HepG2 (cell line): ENCODE measurements around the gene TLCD3B. TPM values are rescaled to one million over a fixed set of nuclear protein-coding genes. Genes with fewer than 3 reads are reported as not detected.

ENCODE experiments used
- AGO1 ChIP-seq: fragments of 200-400 bp; formaldehyde crosslinking; IDR thresholded peaks from 2 replicates; pipeline ENCODE4 v1.6.1; 2017; ENCODE audit warnings: mild to moderate bottlenecking, low read depth, low read length, moderate library complexity; ENCODE audit not compliant: poor library complexity, severe bottlenecking
- CHD2 ChIP-seq: IDR thresholded peaks from 2 replicates; pipeline ENCODE4 v1.6.1; 2011; ENCODE audit warnings: low read depth, low read length, improper control_type of control experiment
- DNMT1 ChIP-seq: sonication (generic); formaldehyde crosslinking; IDR thresholded peaks from 2 replicates; pipeline ENCODE4 v1.5.1; 2020; ENCODE audit warnings: mild to moderate bottlenecking, missing genetic modification reagents
- GATAD2A ChIP-seq: IDR thresholded peaks from 2 replicates; pipeline ENCODE4 v1.6.1; 2016
- GTF3A ChIP-seq: sonication (generic); formaldehyde crosslinking; conservative IDR thresholded peaks from 2 replicates; pipeline ENCODE4 v1.4.0; 2020; ENCODE audit warnings: mild to moderate bottlenecking, missing genetic modification reagents
- HDAC2 ChIP-seq: sonication (generic); formaldehyde crosslinking; IDR thresholded peaks from 2 replicates; pipeline ENCODE4 v1.4.0; 2020; ENCODE audit warnings: missing genetic modification reagents
- HIVEP1 ChIP-seq: sonication (generic); formaldehyde crosslinking; IDR thresholded peaks from 2 replicates; pipeline ENCODE4 v1.4.0; 2020; ENCODE audit warnings: mild to moderate bottlenecking, missing genetic modification reagents
- KDM5B ChIP-seq: sonication (generic); formaldehyde crosslinking; IDR thresholded peaks from 2 replicates; pipeline ENCODE4 v1.4.0; 2020; ENCODE audit warnings: missing genetic modification reagents, mild to moderate bottlenecking, borderline replicate concordance
- NFE2L2 ChIP-seq: fragments of 150-350 bp; IDR thresholded peaks from 2 replicates; pipeline ENCODE4 v1.6.1; 2014; ENCODE audit warnings: low read length
- POLR2A ChIP-seq, 2 experiments: IDR thresholded peaks; 2 replicates each; pipeline ENCODE4 v1.6.1; 2011; ENCODE audit warnings: low read depth in 2 of 2, low read length in 2 of 2, mild to moderate bottlenecking in 1 of 2, moderate library complexity in 1 of 2; ENCODE audit not compliant: insufficient read depth in 1 of 2
- REPIN1 ChIP-seq: sonication (generic); formaldehyde crosslinking; IDR thresholded peaks from 2 replicates; pipeline ENCODE4 v1.8.0; 2022; ENCODE audit warnings: missing genetic modification reagents, low read depth, mild to moderate bottlenecking, borderline replicate concordance
- RFXANK ChIP-seq: IDR thresholded peaks from 2 replicates; pipeline ENCODE4 v1.6.1; 2016
- SIN3B ChIP-seq: fragments of 150-350 bp; IDR thresholded peaks from 2 replicates; pipeline ENCODE4 v1.6.1; 2014; ENCODE audit warnings: low read length
- SKI ChIP-seq: fragments of 450-650 bp; IDR thresholded peaks from one replicate; pipeline ENCODE4 v1.6.1; 2018; ENCODE audit warnings: mild to moderate bottlenecking; ENCODE audit not compliant: partially characterized antibody
- SRSF4 ChIP-seq: fragments of 200-400 bp; formaldehyde crosslinking; IDR thresholded peaks from one replicate; pipeline ENCODE4 v1.6.1; 2018; ENCODE audit warnings: mild to moderate bottlenecking, low read depth, low read length, moderate library complexity; ENCODE audit not compliant: poor library complexity, severe bottlenecking
- TCF7 ChIP-seq: sonication (generic); IDR thresholded peaks from 2 replicates; pipeline ENCODE4 v1.6.1; 2016; ENCODE audit warnings: antibody characterized with exemption, low read depth
- TFDP1 ChIP-seq: IDR thresholded peaks from 2 replicates; pipeline ENCODE4 v1.6.1; 2016; ENCODE audit warnings: missing compliant biosample characterization, missing genetic modification reagents, borderline replicate concordance
- TRIM24 ChIP-seq: sonication (generic); formaldehyde crosslinking; IDR thresholded peaks from 2 replicates; pipeline ENCODE4 v1.8.0; 2022; ENCODE audit warnings: mild to moderate bottlenecking, missing genetic modification reagents
- XRCC5 ChIP-seq: fragments of 200-400 bp; formaldehyde crosslinking; optimal IDR thresholded peaks from 2 replicates; pipeline ENCODE3; 2017; ENCODE audit warnings: mild to moderate bottlenecking, low read length
- ZBTB7B ChIP-seq: sonication (generic); formaldehyde crosslinking; IDR thresholded peaks from 2 replicates; pipeline ENCODE4 v1.4.0; 2020; ENCODE audit warnings: missing genetic modification reagents
- ZC3H13 ChIP-seq: sonication (generic); formaldehyde crosslinking; IDR thresholded peaks from 2 replicates; pipeline ENCODE4 v1.8.1; 2023; ENCODE audit warnings: mild to moderate bottlenecking, missing genetic modification reagents, moderate library complexity
- ZFP36L1 ChIP-seq: sonication (generic); formaldehyde crosslinking; IDR thresholded peaks from 2 replicates; pipeline ENCODE4 v1.8.0; 2022; ENCODE audit warnings: mild to moderate bottlenecking, missing genetic modification reagents, moderate library complexity
- ZMAT5 ChIP-seq: sonication (generic); formaldehyde crosslinking; IDR thresholded peaks from 2 replicates; pipeline ENCODE4 v1.5.0; 2020; ENCODE audit warnings: mild to moderate bottlenecking, low read depth, missing genetic modification reagents, borderline replicate concordance
- ZNF317 ChIP-seq: sonication (generic); formaldehyde crosslinking; IDR thresholded peaks from 2 replicates; pipeline ENCODE4 v1.5.0; 2020; ENCODE audit warnings: mild to moderate bottlenecking, missing genetic modification reagents
- ZNF333 ChIP-seq: sonication (generic); formaldehyde crosslinking; IDR thresholded peaks from 2 replicates; pipeline ENCODE4 v1.4.0; 2020; ENCODE audit warnings: mild to moderate bottlenecking, missing genetic modification reagents, borderline replicate concordance
- ZNF619 ChIP-seq: sonication (generic); formaldehyde crosslinking; IDR thresholded peaks from 2 replicates; pipeline ENCODE4 v1.4.0; 2020; ENCODE audit warnings: mild to moderate bottlenecking, missing genetic modification reagents
- ZNF652 ChIP-seq: IDR thresholded peaks from 2 replicates; pipeline ENCODE4 v1.6.1; 2016; ENCODE audit warnings: low read depth, borderline replicate concordance
- ZNF704 ChIP-seq: sonication (generic); formaldehyde crosslinking; IDR thresholded peaks from 2 replicates; pipeline ENCODE4 v1.8.1; 2023; ENCODE audit warnings: mild to moderate bottlenecking, inconsistent platforms, moderate library complexity, missing genetic modification reagents, borderline replicate concordance
- ZNF773 ChIP-seq: sonication (generic); formaldehyde crosslinking; IDR thresholded peaks from 2 replicates; pipeline ENCODE4 v1.4.0; 2020; ENCODE audit warnings: missing genetic modification reagents, borderline replicate concordance
- ZSCAN31 ChIP-seq: sonication (generic); formaldehyde crosslinking; IDR thresholded peaks from 2 replicates; pipeline ENCODE4 v1.5.0; 2020; ENCODE audit warnings: low read depth, mild to moderate bottlenecking, missing genetic modification reagents
- polyA plus RNA-seq, 8 experiments: library from polyadenylated mRNA; depleted of rRNA in 3 of 8; stranded (reverse) in 7 of 8; unstranded in 1 of 8; fragments of >200 nt; fragmentation: Illumina TruSeq in 4 of 8; extraction: Trizol in 4 of 8; gene quantifications; 2 replicates each; pipeline versions ENCODE4 v1.2.1 to v1.2.3, GENCODE V29; 2011 to 2016; ENCODE audit warnings: low read depth in 4 of 8, missing spikeins in 1 of 8, mixed read lengths in 1 of 8; ENCODE audit not compliant: insufficient read depth in 1 of 8
- total RNA-seq, 5 experiments: library from RNA; depleted of rRNA; stranded (reverse); fragments of >200 nt; fragmentation: Illumina TruSeq; extraction: Trizol; gene quantifications; 2 replicates each; pipeline ENCODE4 v1.2.3, GENCODE V29; 2016; ENCODE audit warnings: low read depth in 1 of 5

TLCD3B gene
- total and polyA plus RNA-seq, 2 of the 13 experiments (the other 11 are each of a cell fraction or from before 2014, with no cell fraction given), result not detected

GRCh38 chr16:30052671-30053372 lies 21.8 kb upstream of the TLCD3B start (continued):
- peak; percentile 98 for TF ChIP-seq ZC3H13 (CRISPR knock-in tag)
- no peak for TF ChIP-seq ZMAT5
- peak; percentile 77 for TF ChIP-seq SIN3B
- peak; percentile 100 for TF ChIP-seq TFDP1 (CRISPR knock-in tag)
- peak; percentile 97 for TF ChIP-seq HDAC2 (CRISPR knock-in tag)
- TF ChIP-seq ZNF652 (CRISPR knock-in tag), result no peak
- no peak; the same call in 1 of the 2 replicates for TF ChIP-seq ZNF333 (CRISPR knock-in tag)
- no peak for TF ChIP-seq TCF7
- peak; percentile 89 for TF ChIP-seq ZFP36L1
- peak; percentile 57; the same call in 1 of the 2 replicates for TF ChIP-seq ZNF317 (CRISPR knock-in tag)
- no peak for TF ChIP-seq AGO1
- TF ChIP-seq SRSF4, result no peak
- peak; percentile 79; the same call in 1 of the 2 replicates for TF ChIP-seq DNMT1 (CRISPR knock-in tag)
- TF ChIP-seq CHD2, result peak; percentile 78
- peak; percentile 94 for TF ChIP-seq TRIM24 (CRISPR knock-in tag)
- peak; percentile 61 for TF ChIP-seq GATAD2A (CRISPR knock-in tag)
- TF ChIP-seq XRCC5, result no peak
- peak; percentile 69 for TF ChIP-seq ZBTB7B
- TF ChIP-seq ZNF773 (CRISPR knock-in tag), result peak; percentile 67; the same call in 1 of the 2 replicates
- TF ChIP-seq RFXANK (CRISPR knock-in tag), result peak; percentile 80; the same call in 1 of the 2 replicates
- TF ChIP-seq GTF3A (CRISPR knock-in tag), result 0 out of 2 replicates have a peak, but pooled peaks have one; percentile 89
- TF ChIP-seq ZNF619, result peak; percentile 78; the same call in 1 of the 2 replicates
- peak; percentile 98; the same call in 1 of the 2 replicates for TF ChIP-seq KDM5B (CRISPR knock-in tag)
- TF ChIP-seq HIVEP1, result peak; percentile 65; the same call in 1 of the 2 replicates
- no peak for TF ChIP-seq NFE2L2
- no peak for TF ChIP-seq SKI
- peak; percentile 99 for TF ChIP-seq REPIN1 (CRISPR knock-in tag)
- peak; percentile 96 for TF ChIP-seq ZSCAN31 (CRISPR knock-in tag)
- TF ChIP-seq POLR2A (IDR thresholded peaks at IDR 0.05; ENCODE audit: insufficient read depth in 1 of 2, low read depth in 2 of 2, low read length in 2 of 2), result no peak
- peak; percentile 76 for TF ChIP-seq ZNF704 (CRISPR knock-in tag)
